Measurements from ENCODE around the gene SH3YL1. TPM values are rescaled to one million over a fixed set of nuclear protein-coding genes. Genes with fewer than 3 reads are reported as not detected.

Gene SH3YL1
- total and polyA plus RNA-seq, 2 experiments from 2014 or later = 35.6 to 45.8 TPM

GRCh38 chr2:257842-258241, 6.0 kb downstream of the SH3YL1 start:
- ATAC-seq (no peak), DNase-seq (ENCODE audit: low spot score) (no peak)
- H3K9me3 Mint-ChIP-seq = peaks cover 27% of the 10 kb centered on the region
- peaks cover 11% of the 10 kb centered on the region for H3K36me3 ChIP-seq (ENCODE audit: insufficient read depth)
- no peak overlapping the region for H3K4me3 ChIP-seq
- H3K27ac Mint-ChIP-seq = no peak overlapping the region
- H3K27me3 ChIP-seq (ENCODE audit: insufficient read depth) = peaks cover 3% of the 10 kb centered on the region
- peaks cover 11% of the 10 kb centered on the region for H3K27me3 Mint-ChIP-seq (ENCODE audit: insufficient read depth, low read depth, poor library complexity)
- H3K27ac ChIP-seq (ENCODE audit: low read depth) = no peak overlapping the region
- no peaks in the 10 kb centered on the region for H3F3A ChIP-seq (replicated peaks; ENCODE audit: low read depth)
- no peak overlapping the region for H3K4me2 ChIP-seq
- H3K4me3 Mint-ChIP-seq = no peak overlapping the region
- peaks cover 43% of the 10 kb centered on the region for H3K79me2 ChIP-seq (replicated peaks; ENCODE audit: insufficient read depth)
- TF ChIP-seq POLR2AphosphoS5 (IDR thresholded peaks at IDR 0.05; ENCODE audit: low read depth) (no peak), ZNF462 (CRISPR knock-in tag; IDR thresholded peaks at IDR 0.05) (no peak)
- peaks cover 20% of the 10 kb centered on the region for H3K4me1 Mint-ChIP-seq
- peaks cover 3% of the 10 kb centered on the region; the same call in 1 of the 2 replicates for H4K20me1 ChIP-seq (replicated peaks; ENCODE audit: insufficient read depth)
- H3K9me2 ChIP-seq (ENCODE audit: insufficient read depth) = no peaks in the 10 kb centered on the region
- H2AFZ ChIP-seq = no peak overlapping the region
- peaks cover 12% of the 10 kb centered on the region for H3K4me1 ChIP-seq (ENCODE audit: insufficient read depth)
- H3K36me3 Mint-ChIP-seq (ENCODE audit: low read depth) = peaks cover 40% of the 10 kb centered on the region

GRCh38 chr2:257429-257828, 6.4 kb downstream of the SH3YL1 start:
- H3K4me3 Mint-ChIP-seq = no peak overlapping the region
- Histone ChIP-seq H3K9me2 (ENCODE audit: insufficient read depth) (no peaks in the 10 kb centered on the region), H3K79me2 (replicated peaks; ENCODE audit: insufficient read depth) (peaks cover 39% of the 10 kb centered on the region), H3K4me1 (ENCODE audit: insufficient read depth) (peaks cover 8% of the 10 kb centered on the region), H3K36me3 (ENCODE audit: insufficient read depth) (peaks cover 11% of the 10 kb centered on the region), H3K27ac (ENCODE audit: low read depth) (no peak overlapping the region), H3K4me3 (no peak overlapping the region), H3F3A (replicated peaks; ENCODE audit: low read depth) (no peaks in the 10 kb centered on the region), H3K4me2 (no peak overlapping the region), H3K27me3 (ENCODE audit: insufficient read depth) (no peaks in the 10 kb centered on the region), H4K20me1 (replicated peaks; ENCODE audit: insufficient read depth) (no peaks in the 10 kb centered on the region; the same call in 1 of the 2 replicates), H2AFZ (no peak overlapping the region)
- no peak overlapping the region for H3K27ac Mint-ChIP-seq
- H3K36me3 Mint-ChIP-seq (ENCODE audit: low read depth) = peaks cover 40% of the 10 kb centered on the region
- DNase-seq (ENCODE audit: low spot score) = no peak
- no peak for ATAC-seq
- H3K9me3 Mint-ChIP-seq = peaks cover 27% of the 10 kb centered on the region
- peaks cover 7% of the 10 kb centered on the region for H3K27me3 Mint-ChIP-seq (ENCODE audit: insufficient read depth, low read depth, poor library complexity)
- peaks cover 19% of the 10 kb centered on the region for H3K4me1 Mint-ChIP-seq
- TF ChIP-seq CTCF (conservative IDR thresholded peaks at IDR 0.05; ENCODE audit: low read depth in 2 of 2) = no peak
- TF ChIP-seq JUNB (IDR thresholded peaks at IDR 0.05; ENCODE audit: unreplicated experiment) = no peak
- no peak for TF ChIP-seq ETS1 (IDR thresholded peaks at IDR 0.05)
- no peak for TF ChIP-seq STAT1 (IDR thresholded peaks at IDR 0.05; ENCODE audit: unreplicated experiment)
- TF ChIP-seq EZH2phosphoT487 (IDR thresholded peaks at IDR 0.05; ENCODE audit: unreplicated experiment) = no peak
- TF ChIP-seq REST (IDR thresholded peaks at IDR 0.05; ENCODE audit: unreplicated experiment) = no peak
- TF ChIP-seq POLR2AphosphoS5 (IDR thresholded peaks at IDR 0.05; ENCODE audit: low read depth) = no peak
- no peak for TF ChIP-seq EZH2 (IDR thresholded peaks at IDR 0.05; ENCODE audit: low read depth, unreplicated experiment)
